GM12878 (cell line): ENCODE results near the gene RRP1B. TPM values are rescaled to one million over a fixed set of nuclear protein-coding genes. Genes with fewer than 3 reads are reported as not detected.
A peak's percentile ranks its signal among the peaks of the same experiment; 100 is the strongest.

ENCODE experiments used
- CHD4 ChIP-seq: fragments of 200-600 bp; sonication (generic); IDR thresholded peaks from 2 replicates; pipeline ENCODE4 v1.6.1; 2016; ENCODE audit warnings: mild to moderate bottlenecking
- E4F1 ChIP-seq: fragments of 450-650 bp; IDR thresholded peaks from 2 replicates; pipeline ENCODE4 v1.6.1; 2018; ENCODE audit warnings: borderline replicate concordance, mild to moderate bottlenecking; ENCODE audit not compliant: partially characterized antibody
- FOS ChIP-seq: IDR thresholded peaks from 3 replicates; pipeline ENCODE4 v1.6.1; 2011; ENCODE audit warnings: borderline replicate concordance; ENCODE audit not compliant: insufficient read length; ENCODE audit errors: extremely low read depth
- FOXM1 ChIP-seq: IDR thresholded peaks from 2 replicates; pipeline ENCODE4 v1.6.1; 2012; ENCODE audit warnings: low read depth, mild to moderate bottlenecking, inconsistent platforms, low read length, moderate library complexity
- IKZF1 ChIP-seq: fragments of 450-650 bp; conservative IDR thresholded peaks from 2 replicates; pipeline ENCODE4 v1.6.1; 2017; ENCODE audit warnings: antibody characterized with exemption, mild to moderate bottlenecking
- MAX ChIP-seq: IDR thresholded peaks from 2 replicates; pipeline ENCODE4 v1.6.1; 2012; ENCODE audit warnings: low read depth, low read length, improper control_type of control experiment
- SMC3 ChIP-seq: IDR thresholded peaks from 2 replicates; pipeline ENCODE4 v1.6.1; 2011; ENCODE audit warnings: low read length, improper control_type of control experiment, borderline replicate concordance
- polyA plus RNA-seq, 11 experiments: library from polyadenylated mRNA; depleted of rRNA in 4 of 11; unstranded in 6 of 11; stranded (reverse) in 5 of 11; fragments of >200 nt; fragmentation: Nextera tagmentation in 4 of 11; fragmentation: Illumina TruSeq in 1 of 11; extraction: Ambion mirVana in 4 of 11; extraction: Trizol in 1 of 11; gene quantifications; 1 replicate in 1 of 11; 2 replicates in 10 of 11; pipeline versions ENCODE4 v1.2.1 to v1.2.3, GENCODE V29; 2011 to 2016; ENCODE audit warnings: inconsistent platforms in 2 of 11, missing spikeins in 2 of 11, low read depth in 1 of 11
- total RNA-seq, 4 experiments: library from RNA; depleted of rRNA in 3 of 4; stranded (reverse); fragments of >200 nt in 3 of 4; fragmentation: Illumina TruSeq in 1 of 4; extraction: Trizol in 1 of 4; gene quantifications; 2 replicates each; pipeline versions ENCODE4 v1.2.1 to v1.2.3, GENCODE V29; 2013 to 2021

The RRP1B gene
- total and polyA plus RNA-seq, 10 of the 15 experiments (the other 5 are each of a cell fraction or from before 2014, with no cell fraction given): 8.1 to 57.4 (median 38.1) TPM

- TF ChIP-seq FOS: no peak
- no peak for TF ChIP-seq E4F1
- no peak for TF ChIP-seq MAX
- no peak for TF ChIP-seq SMC3
- TF ChIP-seq IKZF1: peak; percentile 85
- TF ChIP-seq FOXM1: no peak
- no peak for TF ChIP-seq CHD4
Measured at GRCh38 chr21:43716376-43717165, 57.2 kb downstream of the RRP1B start (continued).
